Fibroblast of pulmonary artery (primary cell): ENCODE measurements around the gene MYOF.
"Not testable (repeated sequence)": the region's sequence is repeated elsewhere in the genome, so short reads cannot be mapped to it uniquely, and the experiment has no call there.

Experiments used
- DNase-seq: peaks from one replicate; pipeline ENCODE4 v3.0.0-alpha.2; 2010; ENCODE audit warnings: low read depth
- H3K4me3 ChIP-seq: replicated peaks from 2 replicates; pipeline ENCODE4 v1.5.1; 2011; ENCODE audit warnings: low read depth, mild to moderate bottlenecking, control low read depth, low read length, moderate library complexity
- TF ChIP-seq, protein P1 (sequence below): IDR thresholded peaks from 2 replicates; pipeline ENCODE4 v1.5.1; 2011; ENCODE audit warnings: mild to moderate bottlenecking, control low read depth, low read length, inconsistent platforms; ENCODE audit errors: missing control alignments

MYOF gene

DNA sequence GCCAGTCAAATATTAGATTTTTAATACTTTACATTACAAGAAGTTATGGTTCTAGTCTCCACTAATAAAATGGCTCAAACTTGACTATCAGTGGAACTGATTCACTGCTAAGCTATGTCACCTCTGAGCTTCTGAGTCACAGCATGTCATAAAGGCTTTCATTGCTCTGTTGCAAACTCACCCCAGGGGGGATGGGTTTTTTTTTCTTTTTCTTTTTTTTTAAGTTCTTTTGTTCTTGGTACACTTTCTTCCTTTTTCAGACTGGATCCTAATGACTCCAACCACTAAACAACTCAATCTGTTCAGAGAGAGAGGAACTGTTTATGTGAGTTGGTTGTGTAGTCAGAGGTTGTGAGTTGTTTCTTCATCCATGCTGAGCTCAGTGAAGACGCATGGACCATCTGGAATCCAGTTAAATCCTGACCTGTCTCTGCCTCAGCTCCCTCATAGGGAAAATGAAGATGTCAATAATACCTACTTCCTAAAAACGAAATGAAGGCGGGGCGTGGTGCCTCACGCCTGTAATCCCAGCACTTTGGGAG, 11.0 kb downstream of the MYOF start:
- TF ChIP-seq, protein P1, sequence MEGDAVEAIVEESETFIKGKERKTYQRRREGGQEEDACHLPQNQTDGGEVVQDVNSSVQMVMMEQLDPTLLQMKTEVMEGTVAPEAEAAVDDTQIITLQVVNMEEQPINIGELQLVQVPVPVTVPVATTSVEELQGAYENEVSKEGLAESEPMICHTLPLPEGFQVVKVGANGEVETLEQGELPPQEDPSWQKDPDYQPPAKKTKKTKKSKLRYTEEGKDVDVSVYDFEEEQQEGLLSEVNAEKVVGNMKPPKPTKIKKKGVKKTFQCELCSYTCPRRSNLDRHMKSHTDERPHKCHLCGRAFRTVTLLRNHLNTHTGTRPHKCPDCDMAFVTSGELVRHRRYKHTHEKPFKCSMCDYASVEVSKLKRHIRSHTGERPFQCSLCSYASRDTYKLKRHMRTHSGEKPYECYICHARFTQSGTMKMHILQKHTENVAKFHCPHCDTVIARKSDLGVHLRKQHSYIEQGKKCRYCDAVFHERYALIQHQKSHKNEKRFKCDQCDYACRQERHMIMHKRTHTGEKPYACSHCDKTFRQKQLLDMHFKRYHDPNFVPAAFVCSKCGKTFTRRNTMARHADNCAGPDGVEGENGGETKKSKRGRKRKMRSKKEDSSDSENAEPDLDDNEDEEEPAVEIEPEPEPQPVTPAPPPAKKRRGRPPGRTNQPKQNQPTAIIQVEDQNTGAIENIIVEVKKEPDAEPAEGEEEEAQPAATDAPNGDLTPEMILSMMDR, result no peak
- H3K4me3 ChIP-seq, result no peak overlapping the region
- peak; percentile 95 for DNase-seq

DNA sequence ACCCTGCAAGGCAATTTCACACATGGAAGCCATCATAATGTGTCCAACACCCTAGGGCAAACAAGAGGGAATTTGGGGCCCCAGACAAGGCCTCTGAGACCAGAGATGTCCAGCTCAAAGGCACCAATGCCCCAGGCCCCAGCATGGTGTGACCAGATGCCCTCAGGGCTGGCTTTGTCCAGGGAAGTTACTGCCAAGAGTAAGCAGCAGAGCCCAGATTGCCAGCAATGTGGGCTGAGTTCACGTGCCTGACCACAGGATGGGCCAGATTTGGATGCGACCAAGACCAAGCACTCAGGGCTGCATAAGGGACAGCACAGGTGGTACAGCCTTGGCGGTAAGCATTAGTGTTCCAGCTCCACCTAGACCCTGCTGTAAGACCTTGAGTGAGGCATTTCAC, 12.7 kb downstream of the MYOF start:
- DNase-seq, result no peak
- H3K4me3 ChIP-seq, result no peak overlapping the region

DNA sequence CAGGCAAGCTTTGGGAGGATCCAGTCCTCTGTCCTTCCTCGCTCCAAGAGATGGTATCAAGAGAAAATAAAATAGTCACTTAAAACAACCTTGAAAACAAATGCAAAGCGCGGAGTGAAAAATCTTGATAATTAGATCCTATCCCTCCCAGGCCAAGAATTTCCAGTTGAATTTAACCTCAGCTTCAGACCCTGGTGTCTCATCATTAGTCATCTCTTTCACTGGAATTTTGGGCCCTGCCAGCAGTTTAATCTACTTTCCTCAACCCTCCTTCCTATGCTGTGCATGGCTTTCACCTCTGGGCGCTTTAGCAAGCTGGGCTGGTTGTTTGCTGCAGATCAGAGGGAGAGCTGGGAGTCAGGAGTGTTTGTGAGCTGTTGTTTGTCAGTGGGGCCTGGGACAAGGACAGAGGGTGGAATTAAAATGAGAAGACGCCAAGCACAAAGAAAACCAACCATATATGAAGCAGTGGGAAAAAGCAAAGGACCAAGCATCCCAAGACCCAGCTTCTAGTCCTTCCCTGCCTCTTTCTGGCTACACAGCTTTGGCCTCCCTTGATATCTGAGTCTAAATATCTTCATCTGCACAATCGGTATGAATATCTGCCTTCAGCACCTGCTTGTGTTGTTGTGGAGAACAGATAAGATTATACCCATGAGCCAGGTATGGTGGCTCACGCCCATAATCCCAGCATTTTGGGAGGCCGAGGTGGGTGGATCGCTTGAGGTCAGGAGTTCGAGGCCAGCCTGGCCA, 13.5 kb downstream of the MYOF start:
- H3K4me3 ChIP-seq, result no peak overlapping the region
- TF ChIP-seq, protein P1, result no peak
- DNase-seq, result peak; percentile 91

More for the DNA sequence above, 12.7 kb downstream of the MYOF start:
- TF ChIP-seq, protein P1, result no peak

DNA sequence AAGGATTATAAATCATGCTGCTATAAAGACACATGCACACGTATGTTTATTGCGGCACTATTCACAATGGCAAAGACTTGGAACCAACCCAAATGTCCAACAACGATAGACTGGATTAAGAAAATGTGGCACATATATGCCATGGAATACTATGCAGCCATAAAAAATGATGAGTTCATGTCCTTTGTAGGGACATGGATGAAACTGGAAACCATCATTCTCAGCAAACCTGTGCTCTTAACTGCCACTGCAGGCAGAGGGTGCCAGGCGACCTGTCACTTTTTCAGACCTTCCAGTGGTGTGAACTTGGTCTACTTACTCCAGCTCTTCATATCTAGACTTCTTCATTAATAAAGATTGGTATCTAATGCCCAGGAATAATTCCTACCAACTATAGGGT, 14.5 kb downstream of the MYOF start:
- DNase-seq, H3K4me3 ChIP-seq: not testable (repeated sequence)

DNA sequence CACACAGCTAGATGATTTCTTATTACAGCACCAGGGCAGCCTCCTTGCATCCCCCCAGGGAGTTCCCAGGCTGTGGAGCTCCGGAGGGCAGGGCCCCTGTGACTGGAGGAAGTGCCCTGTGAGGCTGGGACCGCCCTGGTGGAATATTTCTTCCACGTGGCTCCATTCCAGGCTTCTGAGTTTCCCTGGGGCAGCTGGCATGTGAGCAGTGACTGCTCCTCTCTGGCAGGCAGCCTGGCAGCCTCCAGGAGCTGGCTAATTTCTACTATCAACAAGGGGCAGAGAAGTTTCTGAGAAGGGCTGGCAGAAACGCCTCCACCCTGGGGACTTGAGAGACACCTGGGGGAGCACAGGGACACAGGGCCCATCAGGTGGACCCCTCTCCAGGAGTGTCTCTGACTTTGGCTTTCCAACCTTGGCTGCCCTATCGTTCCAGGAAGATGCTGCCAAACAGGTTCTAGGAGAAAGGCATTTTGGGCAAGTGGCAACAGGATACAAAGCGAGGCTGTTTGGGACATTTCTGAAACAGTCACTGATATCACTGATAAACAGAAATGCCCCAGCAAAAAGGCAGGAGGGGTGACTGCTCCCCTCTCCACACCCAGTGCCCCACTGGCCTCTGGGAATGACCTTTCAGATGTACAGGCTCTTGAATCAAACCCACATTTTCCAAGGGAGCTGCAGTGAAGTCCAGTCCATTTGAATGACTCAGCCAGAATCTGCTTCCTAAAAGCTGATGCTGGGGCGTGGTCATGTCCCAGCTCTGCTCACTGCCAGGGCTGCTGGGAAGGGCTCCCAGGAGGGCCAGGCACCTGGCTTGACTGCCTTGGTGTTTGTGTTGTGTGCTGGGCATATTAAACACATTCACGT, 16.1 kb downstream of the MYOF start:
- DNase-seq, result peak; percentile 93
- TF ChIP-seq, protein P1, result no peak
- H3K4me3 ChIP-seq, result no peak overlapping the region

DNA sequence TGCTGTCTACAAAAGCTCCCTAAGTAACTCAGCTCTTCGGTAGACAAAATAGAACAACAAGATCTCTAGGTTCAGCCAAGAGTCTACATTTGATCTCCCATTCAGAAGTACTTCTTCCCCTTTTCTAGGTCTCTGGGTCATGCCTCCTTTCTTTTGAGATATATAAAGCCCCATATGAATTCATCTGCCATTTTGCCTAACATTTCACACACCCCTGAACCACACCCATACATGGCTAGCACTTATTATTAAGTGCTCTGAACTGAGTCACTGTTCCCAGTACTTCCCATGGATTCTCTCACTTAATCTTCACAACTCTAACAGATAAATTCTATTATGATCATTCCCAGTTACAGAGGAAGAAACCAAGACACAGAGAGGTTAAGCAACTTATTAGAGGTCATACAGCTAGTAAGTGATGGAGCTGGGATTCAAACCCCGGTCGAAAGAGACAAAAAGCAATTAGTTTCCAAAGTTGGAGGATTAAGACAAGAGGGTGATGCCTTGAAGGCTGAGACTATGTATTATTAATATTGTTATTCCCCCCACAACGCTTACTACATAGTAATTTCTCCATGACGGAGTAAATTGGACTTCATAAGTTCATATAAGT, 17.3 kb downstream of the MYOF start:
- no peak for DNase-seq
- TF ChIP-seq, protein P1, result no peak
- no peak overlapping the region for H3K4me3 ChIP-seq
